Upper lobe of right lung (tissue), 1 donor: ENCODE data around the gene PITRM1. TPM values are rescaled to one million over a fixed set of nuclear protein-coding genes. Genes with fewer than 3 reads are reported as not detected.
"Not testable (repeated sequence)": the region's sequence is repeated elsewhere in the genome, so short reads cannot be mapped to it uniquely, and the experiment has no call there.

Source experiments
- ATAC-seq: fragments of 200-7000 bp; cut with Tn5 transposase; one replicate; pipeline ENCODE4 v1.9.1; 2020; ENCODE audit warnings: mild to moderate bottlenecking, moderate library complexity
- DNase-seq: peaks from one replicate; pipeline ENCODE4 v3.0.0-alpha.2; 2020
- H3K27ac ChIP-seq: fragments of 200-600 bp; one replicate; pipeline ENCODE4 v1.8.0; 2022
- H3K27me3 ChIP-seq: fragments of 200-600 bp; one replicate; pipeline ENCODE4 v1.8.0; 2022; ENCODE audit warnings: mild to moderate bottlenecking
- H3K36me3 ChIP-seq: fragments of 200-600 bp; one replicate; pipeline ENCODE4 v1.8.0; 2022
- H3K4me1 ChIP-seq: fragments of 200-600 bp; one replicate; pipeline ENCODE4 v1.8.0; 2022
- H3K4me3 ChIP-seq: fragments of 200-600 bp; one replicate; pipeline ENCODE4 v1.8.0; 2022; ENCODE audit warnings: mild to moderate bottlenecking
- H3K9me3 ChIP-seq: fragments of 200-600 bp; one replicate; pipeline ENCODE4 v1.8.0; 2022
- intact Hi-C: fragments of 100-400 bp; cut with DNase I; formaldehyde crosslinking; loops from one replicate; pipeline ENCODE4 v1.11.0; 2022
- total RNA-seq: library from RNA; stranded (reverse); fragmentation: NEBNext Ultra II Directional; extraction: Animal tissue kit (Norgen Biotek cat#: 25700); gene quantifications from one replicate; pipeline ENCODE4 v1.2.1, GENCODE V29; 2021
- TF ChIP-seq, protein P1 (sequence below): fragments of 200-600 bp; IDR thresholded peaks from one replicate; pipeline ENCODE4 v1.8.0; 2022; ENCODE audit warnings: antibody characterized with exemption
- donor health status: DM: no; HTN: yes; CAD: no; lungs with severe emphysema.

The PITRM1 gene
- total RNA-seq, 1 donor from 2014 or later, result 65.0 TPM

DNA sequence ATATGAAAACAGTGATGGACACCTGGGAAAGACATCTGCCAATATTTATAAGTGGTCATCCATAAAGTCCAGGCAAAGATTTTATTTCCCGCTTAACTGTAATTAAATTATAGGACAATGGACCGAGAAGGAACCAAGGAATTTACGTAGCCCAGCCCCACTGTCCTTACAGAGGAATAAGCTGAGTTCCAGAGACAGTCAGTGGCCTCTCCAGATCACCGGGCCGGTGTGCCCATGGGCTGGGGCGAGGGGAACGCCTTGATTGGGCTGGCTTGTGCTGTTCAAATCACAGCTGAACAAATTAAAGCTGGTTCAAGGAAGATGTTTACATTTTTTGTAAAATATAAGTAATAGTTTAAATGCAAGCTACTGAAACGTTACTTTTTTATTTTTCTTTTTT lies 64.5 kb downstream of the PITRM1 start:
- intact Hi-C loops, result no loop called here
- H3K9me3 ChIP-seq, result no peaks in the 10 kb centered on the region
- peaks cover 18% of the 10 kb centered on the region for H3K36me3 ChIP-seq
- DNase-seq (no peak), ATAC-seq (no peak)
- no peak overlapping the region for H3K4me3 ChIP-seq
- TF ChIP-seq, protein P1, sequence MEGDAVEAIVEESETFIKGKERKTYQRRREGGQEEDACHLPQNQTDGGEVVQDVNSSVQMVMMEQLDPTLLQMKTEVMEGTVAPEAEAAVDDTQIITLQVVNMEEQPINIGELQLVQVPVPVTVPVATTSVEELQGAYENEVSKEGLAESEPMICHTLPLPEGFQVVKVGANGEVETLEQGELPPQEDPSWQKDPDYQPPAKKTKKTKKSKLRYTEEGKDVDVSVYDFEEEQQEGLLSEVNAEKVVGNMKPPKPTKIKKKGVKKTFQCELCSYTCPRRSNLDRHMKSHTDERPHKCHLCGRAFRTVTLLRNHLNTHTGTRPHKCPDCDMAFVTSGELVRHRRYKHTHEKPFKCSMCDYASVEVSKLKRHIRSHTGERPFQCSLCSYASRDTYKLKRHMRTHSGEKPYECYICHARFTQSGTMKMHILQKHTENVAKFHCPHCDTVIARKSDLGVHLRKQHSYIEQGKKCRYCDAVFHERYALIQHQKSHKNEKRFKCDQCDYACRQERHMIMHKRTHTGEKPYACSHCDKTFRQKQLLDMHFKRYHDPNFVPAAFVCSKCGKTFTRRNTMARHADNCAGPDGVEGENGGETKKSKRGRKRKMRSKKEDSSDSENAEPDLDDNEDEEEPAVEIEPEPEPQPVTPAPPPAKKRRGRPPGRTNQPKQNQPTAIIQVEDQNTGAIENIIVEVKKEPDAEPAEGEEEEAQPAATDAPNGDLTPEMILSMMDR, result no peak
- H3K27ac ChIP-seq, result peak overlapping the region; percentile 51
- H3K4me1 ChIP-seq, result peaks cover 3% of the 10 kb centered on the region
- no peaks in the 10 kb centered on the region for H3K27me3 ChIP-seq

DNA sequence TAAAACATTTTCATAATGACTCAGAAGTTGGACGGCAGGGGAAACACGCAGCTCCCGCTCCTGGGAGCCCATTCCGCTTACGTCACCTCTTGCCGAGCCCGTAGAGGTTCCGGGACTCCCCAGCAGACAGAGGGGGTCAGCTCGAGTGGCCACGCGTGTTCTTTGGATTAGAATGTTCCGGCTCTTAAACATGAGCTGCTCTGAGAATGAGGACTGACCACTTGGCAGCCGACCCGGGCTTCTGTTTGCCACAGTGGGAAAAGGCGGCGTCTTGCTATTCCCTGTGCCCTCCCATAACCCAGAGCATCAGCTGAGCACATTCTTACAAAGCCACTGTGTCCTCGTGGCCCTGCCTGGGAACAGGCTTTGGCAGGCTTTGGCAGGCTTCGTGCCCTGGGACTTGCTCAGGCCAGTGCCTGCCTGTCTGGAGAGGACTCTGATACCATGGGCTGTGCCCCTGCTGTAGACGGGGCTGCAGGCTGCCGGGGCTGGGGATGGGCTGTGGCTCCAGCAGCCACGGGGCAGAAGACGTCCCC lies 65.1 kb downstream of the PITRM1 start:
- peak; percentile 90 for DNase-seq
- peaks cover 16% of the 10 kb centered on the region for H3K36me3 ChIP-seq
- peaks cover 3% of the 10 kb centered on the region for H3K4me1 ChIP-seq
- intact Hi-C loops, result no loop called here
- no peaks in the 10 kb centered on the region for H3K27me3 ChIP-seq
- TF ChIP-seq, protein P1, result no peak
- H3K9me3 ChIP-seq, result no peaks in the 10 kb centered on the region
- H3K4me3 ChIP-seq, result no peak overlapping the region
- H3K27ac ChIP-seq, result peak overlapping the region; percentile 51
- ATAC-seq, result peak; percentile 92

DNA sequence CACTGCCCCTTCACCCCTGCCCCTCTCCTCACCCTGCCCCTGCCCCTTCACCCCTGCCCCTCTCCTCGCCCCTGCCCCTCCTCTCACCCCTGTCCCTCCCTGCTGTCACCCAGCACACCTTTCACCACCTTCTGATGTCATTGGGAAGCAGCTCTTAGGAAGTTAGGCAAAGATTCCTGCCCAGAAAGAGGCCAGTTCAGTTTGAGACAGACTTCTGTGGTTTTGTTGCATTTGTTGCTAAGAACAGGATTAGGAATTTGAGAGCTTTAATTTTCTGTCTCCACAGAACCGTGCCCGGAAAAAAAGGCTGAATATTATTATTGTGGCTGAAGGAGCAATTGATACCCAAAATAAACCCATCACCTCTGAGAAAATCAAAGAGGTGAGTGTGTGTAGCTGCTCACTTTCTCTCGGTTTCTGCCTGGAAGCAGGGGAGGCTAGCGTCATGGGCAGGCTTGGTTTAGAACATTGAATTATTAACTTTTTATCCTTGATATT lies 65.6 kb downstream of the PITRM1 start:
- no peak for ATAC-seq

DNA sequence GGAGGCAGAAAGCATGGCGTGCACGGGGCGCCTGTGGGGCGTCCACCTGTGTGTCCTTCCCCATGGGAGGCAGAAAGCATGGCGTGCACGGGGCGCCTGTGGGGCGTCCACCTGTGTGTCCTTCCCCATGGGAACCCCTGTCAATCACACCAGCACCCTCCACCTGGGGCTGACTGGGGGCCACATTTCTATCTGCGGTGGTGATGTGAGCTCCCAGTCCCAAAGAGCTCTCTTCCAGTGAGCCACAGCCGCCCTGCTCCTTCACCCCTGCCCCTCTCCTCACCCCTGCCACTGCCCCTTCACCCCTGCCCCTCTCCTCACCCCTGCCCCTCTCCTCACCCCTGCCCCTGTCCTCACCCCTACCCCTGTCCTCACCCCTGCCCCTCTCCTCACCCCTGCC lies 66.3 kb downstream of the PITRM1 start:
- H3K9me3 ChIP-seq, H3K36me3 ChIP-seq, H3K27ac ChIP-seq, H3K4me3 ChIP-seq, DNase-seq, intact Hi-C loops, ATAC-seq, H3K4me1 ChIP-seq, H3K27me3 ChIP-seq: not testable (repeated sequence)

More for the DNA sequence above, 65.6 kb downstream of the PITRM1 start:
- TF ChIP-seq, protein P1, result no peak
- intact Hi-C loops, result no loop called here
- DNase-seq, result no peak
- Histone ChIP-seq H3K4me1 (peaks cover 3% of the 10 kb centered on the region), H3K4me3 (no peak overlapping the region), H3K27me3 (no peaks in the 10 kb centered on the region), H3K27ac (peak overlapping the region; percentile 51), H3K36me3 (peaks cover 11% of the 10 kb centered on the region), H3K9me3 (no peaks in the 10 kb centered on the region)

DNA sequence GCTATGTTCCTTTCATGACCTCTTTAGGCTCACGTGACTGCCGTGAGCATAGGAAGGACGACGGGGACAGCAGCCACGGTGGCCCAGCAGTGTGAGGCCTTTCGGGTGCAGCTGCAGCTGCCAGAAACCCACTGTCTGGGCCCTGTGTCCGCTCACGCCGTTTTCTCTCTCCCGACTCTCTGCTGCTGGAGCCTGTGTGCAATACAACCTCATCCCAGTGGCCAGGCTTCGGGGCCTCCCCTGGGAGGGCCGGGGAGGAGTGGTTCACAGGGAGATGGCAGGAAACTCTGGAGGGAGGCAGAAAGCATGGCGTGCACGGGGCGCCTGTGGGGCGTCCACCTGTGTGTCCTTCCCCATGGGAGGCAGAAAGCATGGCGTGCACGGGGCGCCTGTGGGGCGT lies 66.7 kb downstream of the PITRM1 start:
- Histone ChIP-seq H3K4me3 (no peak overlapping the region), H3K27ac (no peak overlapping the region), H3K9me3 (no peaks in the 10 kb centered on the region), H3K27me3 (no peaks in the 10 kb centered on the region), H3K4me1 (peaks cover 3% of the 10 kb centered on the region), H3K36me3 (peaks cover 7% of the 10 kb centered on the region)
- TF ChIP-seq, protein P1, result no peak
- ATAC-seq (no peak), DNase-seq (no peak)
- intact Hi-C loops, result no loop called here

DNA sequence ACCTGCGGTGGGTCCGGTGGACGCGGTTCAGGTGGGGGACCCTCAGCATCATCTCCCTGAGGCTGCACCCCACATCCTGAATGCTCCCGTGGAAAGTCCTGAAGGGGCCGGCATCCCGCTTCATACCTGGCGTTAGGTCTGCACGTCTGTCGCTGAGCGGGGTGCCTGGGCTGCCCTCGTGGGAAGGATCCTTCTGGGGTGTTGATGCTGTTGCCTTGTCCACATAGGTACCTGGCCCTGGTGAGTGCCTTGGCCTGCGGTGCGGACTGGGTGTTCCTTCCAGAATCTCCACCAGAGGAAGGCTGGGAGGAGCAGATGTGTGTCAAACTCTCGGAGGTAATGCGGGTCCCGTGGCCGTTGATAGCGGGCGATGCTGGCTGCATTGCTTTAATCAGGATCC lies 67.4 kb downstream of the PITRM1 start:
- Histone ChIP-seq H3K9me3 (no peaks in the 10 kb centered on the region), H3K27ac (no peak overlapping the region), H3K4me3 (no peak overlapping the region), H3K27me3 (no peaks in the 10 kb centered on the region), H3K4me1 (peaks cover 3% of the 10 kb centered on the region), H3K36me3 (peaks cover 7% of the 10 kb centered on the region)
- intact Hi-C loops, result no loop called here
- no peak for ATAC-seq
- TF ChIP-seq, protein P1, result no peak
- no peak for DNase-seq
